ENCODE measurements around the gene ZNF444. TPM values are rescaled to one million over a fixed set of nuclear protein-coding genes. Genes with fewer than 3 reads are reported as not detected.

The ZNF444 gene
- total and polyA plus RNA-seq, 9 of the 15 experiments (the other 6 are each of a cell fraction or from before 2014, with no cell fraction given) = 0.39 to 40.0 (median 6.9) TPM

- no peak for TF ChIP-seq BCLAF1 (IDR thresholded peaks at IDR 0.05; ENCODE audit: borderline replicate concordance in 1 of 2, control insufficient read depth in 1 of 2, low read depth in 2 of 2, low read length in 1 of 2)
Measured at GRCh38 chr19:56094449-56094848, 46.6 kb upstream of the ZNF444 start (continued).

- Histone ChIP-seq H3K4me3 (no peak overlapping the region), H3K27me3 (ENCODE audit: control insufficient read depth in 2 of 2, insufficient read depth in 2 of 2, low read length in 2 of 2) (no peaks in the 10 kb centered on the region), H4K20me1 (replicated peaks; ENCODE audit: control insufficient read depth, insufficient read depth, low read length) (no peaks in the 10 kb centered on the region), H2AFZ (ENCODE audit: low read depth, low read length) (no peak overlapping the region), H3K4me2 (ENCODE audit: insufficient read depth, low read length) (no peak overlapping the region), H3K27ac (ENCODE audit: extremely low read depth, low read depth, low read length) (no peak overlapping the region), H3K36me3 (ENCODE audit: control insufficient read depth, insufficient read depth, low read length) (peaks cover 80% of the 10 kb centered on the region), H3K9ac (ENCODE audit: insufficient read depth in 1 of 2, low read depth in 2 of 2, low read length in 2 of 2) (no peak overlapping the region), H3K9me3 (replicated peaks; ENCODE audit: control insufficient read depth, insufficient read depth, low read depth, low read length) (peaks cover 13% of the 10 kb centered on the region), H3K79me2 (ENCODE audit: control insufficient read depth, insufficient read depth, low read length) (peaks cover 68% of the 10 kb centered on the region), H3K9me1 (ENCODE audit: control insufficient read depth, insufficient read depth, low read length) (no peaks in the 10 kb centered on the region), H3K4me1 (replicated peaks in 1 of 2; ENCODE audit: control insufficient read depth in 2 of 2, insufficient read depth in 2 of 2, low read length in 2 of 2) (peaks cover 0 to 5% of the 10 kb centered on the region in 2 experiments; a peak in 1 of 5 replicates)
- ChIA-PET CTCF (ENCODE audit: low intra/inter-chr PET ratio) (no interaction called here), POLR2A (interaction anchor here (1.2 kb wide), 1 partner anchor 11 kb away, joined by 4 read pairs; no protein-coding TSS in a partner anchor)
- intact Hi-C loops (cut with micrococcal nuclease) (no loop called here), in situ Hi-C loops (cut with MboI) (no loop called here)
- TF ChIP-seq TCF7 (IDR thresholded peaks at IDR 0.05; ENCODE audit: borderline replicate concordance) = no peak
- no peak for TF ChIP-seq PRMT5 (CRISPR knock-in tag; IDR thresholded peaks at IDR 0.05)
- TF ChIP-seq KLF6 (CRISPR knock-in tag; IDR thresholded peaks at IDR 0.05; ENCODE audit: borderline replicate concordance) = no peak
- no peak for TF ChIP-seq ZNF76 (CRISPR knock-in tag; IDR thresholded peaks at IDR 0.05; ENCODE audit: borderline replicate concordance)
- no peak for TF ChIP-seq SIN3B (IDR thresholded peaks at IDR 0.05; ENCODE audit: low read depth)
- DNase-seq (ENCODE audit: extremely low read depth in 1 of 4, low spot score in 3 of 4) = no peak
- FAIRE-seq = no peak
- BruUV-seq (replicated peaks) = no TSS peak
- WGBS (ENCODE audit: insufficient coverage, low coverage, missing lambda C conversion rate) = 95% methylated on average over 9 of the region's 13 CpGs
- no peak for ATAC-seq
Measured at GRCh38 chr19:56096665-56097064, 44.4 kb upstream of the ZNF444 start.
